Endothelial cell of umbilical vein (primary cell): Measurements from ENCODE around the gene ZNF334.

ENCODE experiments used
- EZH2 ChIP-seq: IDR thresholded peaks from 2 replicates; pipeline ENCODE4 v1.6.1; 2012; ENCODE audit warnings: borderline replicate concordance, low read depth, mild to moderate bottlenecking, moderate library complexity, low read length, inconsistent platforms; ENCODE audit not compliant: severe bottlenecking
- FOS ChIP-seq: IDR thresholded peaks from 2 replicates; pipeline ENCODE4 v1.6.1; 2011; ENCODE audit warnings: mild to moderate bottlenecking, low read length, moderate library complexity, borderline replicate concordance; ENCODE audit not compliant: insufficient read depth
- GATA2 ChIP-seq: IDR thresholded peaks from 2 replicates; pipeline ENCODE4 v1.7.0; 2011; ENCODE audit warnings: low read depth, mild to moderate bottlenecking, moderate library complexity, mixed read lengths, low read length; ENCODE audit not compliant: insufficient read length, insufficient read depth
- JUN ChIP-seq: IDR thresholded peaks from 2 replicates; pipeline ENCODE4 v1.6.1; 2011; ENCODE audit warnings: borderline replicate concordance, low read depth; ENCODE audit not compliant: insufficient read length, insufficient read depth
- MYC ChIP-seq: IDR thresholded peaks from one replicate; pipeline ENCODE4 v1.6.1; 2011; ENCODE audit warnings: mild to moderate bottlenecking, low read depth, low read length
- POLR2A ChIP-seq: IDR thresholded peaks from 2 replicates; pipeline ENCODE4 v1.6.1; 2012; ENCODE audit warnings: low read depth, mild to moderate bottlenecking, control low read depth, low read length
- POLR2AphosphoS5 ChIP-seq: IDR thresholded peaks from 2 replicates; pipeline ENCODE4 v1.6.1; 2012; ENCODE audit warnings: low read depth, mild to moderate bottlenecking, control low read depth, low read length, moderate library complexity; ENCODE audit not compliant: insufficient read depth
- TF ChIP-seq, protein P1 (sequence below), 2 donors: IDR thresholded peaks; 1 replicate in 1 of 2; 2 replicates in 1 of 2; pipeline ENCODE4 v1.5.1; 2011; ENCODE audit warnings: low read length in 2 of 2, mild to moderate bottlenecking in 2 of 2, moderate library complexity in 2 of 2, control low read depth in 1 of 2, inconsistent platforms in 1 of 2, low read depth in 1 of 2; ENCODE audit not compliant: insufficient read depth in 1 of 2; ENCODE audit errors: extremely low read depth in 1 of 2
- TF ChIP-seq, protein P2 (sequence below): IDR thresholded peaks from 2 replicates; pipeline ENCODE4 v1.6.1; 2011; ENCODE audit not compliant: insufficient read depth, insufficient read length

DNA sequence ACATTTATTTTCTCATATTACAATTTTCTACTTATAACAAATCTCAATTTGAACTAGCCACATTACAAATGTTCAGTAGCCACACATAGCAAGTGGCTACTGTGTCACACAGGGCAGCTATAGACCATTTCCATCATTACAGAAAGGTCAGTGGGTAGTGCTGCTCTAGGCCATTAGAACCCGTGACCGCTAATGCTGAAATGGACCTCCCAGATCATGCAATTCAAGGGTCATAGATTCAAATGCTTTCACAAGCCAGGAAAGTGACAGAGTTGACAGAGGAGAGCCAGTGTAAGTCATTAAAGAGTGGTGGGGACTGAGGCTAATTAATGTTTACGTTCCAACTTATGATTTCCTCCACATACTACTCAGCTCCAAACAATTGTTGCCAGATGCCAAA, 40.6 kb upstream of the ZNF334 start:
- TF ChIP-seq POLR2AphosphoS5 (no peak), EZH2 (no peak), MYC (no peak), FOS (no peak), POLR2A (no peak), GATA2 (no peak), JUN (no peak)
- TF ChIP-seq, protein P1, sequence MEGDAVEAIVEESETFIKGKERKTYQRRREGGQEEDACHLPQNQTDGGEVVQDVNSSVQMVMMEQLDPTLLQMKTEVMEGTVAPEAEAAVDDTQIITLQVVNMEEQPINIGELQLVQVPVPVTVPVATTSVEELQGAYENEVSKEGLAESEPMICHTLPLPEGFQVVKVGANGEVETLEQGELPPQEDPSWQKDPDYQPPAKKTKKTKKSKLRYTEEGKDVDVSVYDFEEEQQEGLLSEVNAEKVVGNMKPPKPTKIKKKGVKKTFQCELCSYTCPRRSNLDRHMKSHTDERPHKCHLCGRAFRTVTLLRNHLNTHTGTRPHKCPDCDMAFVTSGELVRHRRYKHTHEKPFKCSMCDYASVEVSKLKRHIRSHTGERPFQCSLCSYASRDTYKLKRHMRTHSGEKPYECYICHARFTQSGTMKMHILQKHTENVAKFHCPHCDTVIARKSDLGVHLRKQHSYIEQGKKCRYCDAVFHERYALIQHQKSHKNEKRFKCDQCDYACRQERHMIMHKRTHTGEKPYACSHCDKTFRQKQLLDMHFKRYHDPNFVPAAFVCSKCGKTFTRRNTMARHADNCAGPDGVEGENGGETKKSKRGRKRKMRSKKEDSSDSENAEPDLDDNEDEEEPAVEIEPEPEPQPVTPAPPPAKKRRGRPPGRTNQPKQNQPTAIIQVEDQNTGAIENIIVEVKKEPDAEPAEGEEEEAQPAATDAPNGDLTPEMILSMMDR (IDR thresholded peaks at IDR 0.05; ENCODE audit: extremely low read depth in 1 of 2, insufficient read depth in 1 of 2, low read depth in 1 of 2, low read length in 2 of 2) = no peak
- TF ChIP-seq, protein P2, sequence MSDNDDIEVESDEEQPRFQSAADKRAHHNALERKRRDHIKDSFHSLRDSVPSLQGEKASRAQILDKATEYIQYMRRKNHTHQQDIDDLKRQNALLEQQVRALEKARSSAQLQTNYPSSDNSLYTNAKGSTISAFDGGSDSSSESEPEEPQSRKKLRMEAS = no peak
